Neural cell (in vitro differentiated cells): ENCODE data around the gene TMEM53.

Experiments
- CTCF ChIP-seq: fragments of 450-650 bp; IDR thresholded peaks from 2 replicates; pipeline ENCODE4 v1.5.1; 2014; ENCODE audit warnings: antibody characterized with exemption, mild to moderate bottlenecking, moderate library complexity; ENCODE audit not compliant: poor library complexity, severe bottlenecking
- EP300 ChIP-seq: fragments of 450-650 bp; conservative IDR thresholded peaks from 2 replicates; pipeline ENCODE4 v1.6.1; 2014; ENCODE audit warnings: antibody characterized with exemption, mild to moderate bottlenecking, moderate library complexity; ENCODE audit not compliant: poor library complexity, severe bottlenecking
- EZH2 ChIP-seq: fragments of 200-600, 300-800 bp; shearing (Covaris generic), sonication (generic); IDR thresholded peaks from 2 replicates; pipeline ENCODE4 v1.6.1; 2014; ENCODE audit warnings: antibody characterized with exemption, low read length, borderline replicate concordance, mild to moderate bottlenecking; ENCODE audit not compliant: insufficient read depth, poor library complexity, severe bottlenecking
- MXI1 ChIP-seq: fragments of 450-650 bp; conservative IDR thresholded peaks from 2 replicates; pipeline ENCODE4 v1.6.1; 2014; ENCODE audit warnings: antibody characterized with exemption, mild to moderate bottlenecking; ENCODE audit not compliant: poor library complexity, severe bottlenecking
- POLR2AphosphoS5 ChIP-seq: IDR thresholded peaks from 2 replicates; pipeline ENCODE4 v1.6.1; 2012
- SMC3 ChIP-seq: fragments of 450-650 bp; conservative IDR thresholded peaks from 2 replicates; pipeline ENCODE4 v1.6.1; 2014; ENCODE audit warnings: antibody characterized with exemption, mild to moderate bottlenecking, moderate library complexity; ENCODE audit not compliant: poor library complexity
- TAF1 ChIP-seq: IDR thresholded peaks from 2 replicates; pipeline ENCODE4 v1.6.1; 2012; ENCODE audit warnings: low read depth
- TF ChIP-seq, protein P1 (sequence below): IDR thresholded peaks from 2 replicates; pipeline ENCODE4 v1.6.1; 2012; ENCODE audit warnings: borderline replicate concordance

DNA sequence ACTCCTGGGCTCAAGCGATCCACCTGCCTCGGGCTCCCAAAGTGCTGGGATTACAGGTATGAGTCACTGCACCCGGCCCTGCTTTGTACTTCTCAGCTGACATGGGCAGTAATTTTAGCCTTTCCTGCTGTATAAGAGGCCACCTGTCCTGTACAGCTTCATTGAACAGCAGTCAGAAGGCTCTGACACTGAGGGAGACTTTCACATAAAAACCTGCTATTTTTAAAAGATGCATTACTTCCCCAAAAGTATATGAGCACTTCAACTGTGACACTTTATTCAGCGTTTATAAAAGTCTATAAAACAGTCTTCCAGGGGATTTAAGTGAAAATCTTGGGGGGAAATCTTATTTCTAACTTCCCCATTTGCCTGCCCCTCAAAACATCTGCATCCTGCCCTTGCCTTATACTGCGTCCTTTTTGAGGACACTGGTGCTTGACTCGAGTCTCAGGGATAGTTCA lies 39.1 kb upstream of the TMEM53 start:
- TF ChIP-seq POLR2AphosphoS5: no peak
- no peak for TF ChIP-seq CTCF
- no peak for TF ChIP-seq SMC3
- TF ChIP-seq EZH2: no peak
- TF ChIP-seq EP300: no peak
- no peak for TF ChIP-seq TAF1
- TF ChIP-seq, protein P1, sequence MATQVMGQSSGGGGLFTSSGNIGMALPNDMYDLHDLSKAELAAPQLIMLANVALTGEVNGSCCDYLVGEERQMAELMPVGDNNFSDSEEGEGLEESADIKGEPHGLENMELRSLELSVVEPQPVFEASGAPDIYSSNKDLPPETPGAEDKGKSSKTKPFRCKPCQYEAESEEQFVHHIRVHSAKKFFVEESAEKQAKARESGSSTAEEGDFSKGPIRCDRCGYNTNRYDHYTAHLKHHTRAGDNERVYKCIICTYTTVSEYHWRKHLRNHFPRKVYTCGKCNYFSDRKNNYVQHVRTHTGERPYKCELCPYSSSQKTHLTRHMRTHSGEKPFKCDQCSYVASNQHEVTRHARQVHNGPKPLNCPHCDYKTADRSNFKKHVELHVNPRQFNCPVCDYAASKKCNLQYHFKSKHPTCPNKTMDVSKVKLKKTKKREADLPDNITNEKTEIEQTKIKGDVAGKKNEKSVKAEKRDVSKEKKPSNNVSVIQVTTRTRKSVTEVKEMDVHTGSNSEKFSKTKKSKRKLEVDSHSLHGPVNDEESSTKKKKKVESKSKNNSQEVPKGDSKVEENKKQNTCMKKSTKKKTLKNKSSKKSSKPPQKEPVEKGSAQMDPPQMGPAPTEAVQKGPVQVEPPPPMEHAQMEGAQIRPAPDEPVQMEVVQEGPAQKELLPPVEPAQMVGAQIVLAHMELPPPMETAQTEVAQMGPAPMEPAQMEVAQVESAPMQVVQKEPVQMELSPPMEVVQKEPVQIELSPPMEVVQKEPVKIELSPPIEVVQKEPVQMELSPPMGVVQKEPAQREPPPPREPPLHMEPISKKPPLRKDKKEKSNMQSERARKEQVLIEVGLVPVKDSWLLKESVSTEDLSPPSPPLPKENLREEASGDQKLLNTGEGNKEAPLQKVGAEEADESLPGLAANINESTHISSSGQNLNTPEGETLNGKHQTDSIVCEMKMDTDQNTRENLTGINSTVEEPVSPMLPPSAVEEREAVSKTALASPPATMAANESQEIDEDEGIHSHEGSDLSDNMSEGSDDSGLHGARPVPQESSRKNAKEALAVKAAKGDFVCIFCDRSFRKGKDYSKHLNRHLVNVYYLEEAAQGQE: no peak
- TF ChIP-seq MXI1: no peak
